ENCODE data around the gene GLUD1.
"Not testable (repeated sequence)": the region's sequence is repeated elsewhere in the genome, so short reads cannot be mapped to it uniquely, and the experiment has no call there.

GLUD1 gene

GRCh38 chr10:87038786-87039185 is 55.9 kb downstream of the GLUD1 start:
- no peak for DNase-seq

- no peak for DNase-seq
Observed at GRCh38 chr10:87038286-87038717, 56.3 kb downstream of the GLUD1 start.

- DNase-seq = no peak
Observed at GRCh38 chr10:87036623-87037022, 58.0 kb downstream of the GLUD1 start.

GRCh38 chr10:87030912-87031635 is 63.6 kb downstream of the GLUD1 start:
- DNase-seq = no peak

GRCh38 chr10:87030419-87030818 is 64.2 kb downstream of the GLUD1 start:
- DNase-seq = not testable (repeated sequence)

- not testable (repeated sequence) for DNase-seq
Observed at GRCh38 chr10:87026747-87027508, 67.7 kb downstream of the GLUD1 start.

- DNase-seq = not testable (repeated sequence)
Observed at GRCh38 chr10:87025285-87025958, 69.2 kb downstream of the GLUD1 start.

- not testable (repeated sequence) for DNase-seq
Observed at GRCh38 chr10:87020056-87020455, 74.6 kb downstream of the GLUD1 start, which contains the start of gene FAM25A. Gene FAM25A (plus strand): TSS chr10:87020294. CDS start chr10:87020325, 31 bp downstream.

- DNase-seq = not testable (repeated sequence)
Observed at GRCh38 chr10:87019504-87019903, 75.1 kb downstream of the GLUD1 start.

- not testable (repeated sequence) for DNase-seq
Observed at GRCh38 chr10:87019066-87019465, 75.6 kb downstream of the GLUD1 start.

GRCh38 chr10:87018127-87018526 is 76.5 kb downstream of the GLUD1 start:
- not testable (repeated sequence) for DNase-seq

GRCh38 chr10:87014986-87015716 is 79.5 kb downstream of the GLUD1 start:
- not testable (repeated sequence) for DNase-seq

- not testable (repeated sequence) for DNase-seq
Observed at GRCh38 chr10:87013528-87013927, 81.1 kb downstream of the GLUD1 start.

GRCh38 chr10:87009134-87009696 is 85.4 kb downstream of the GLUD1 start:
- DNase-seq = peak; percentile 30

GRCh38 chr10:87008303-87008702 is 86.3 kb downstream of the GLUD1 start:
- not testable (repeated sequence) for DNase-seq

- DNase-seq = not testable (repeated sequence)
Observed at GRCh38 chr10:87007674-87008073, 87.0 kb downstream of the GLUD1 start.

- DNase-seq = not testable (repeated sequence)
Observed at GRCh38 chr10:87007124-87007523, 87.5 kb downstream of the GLUD1 start.

GRCh38 chr10:87000491-87000890 is 94.2 kb downstream of the GLUD1 start:
- no peak for DNase-seq
